ENCODE measurements around the gene SLC22A17.

The SLC22A17 gene

DNA sequence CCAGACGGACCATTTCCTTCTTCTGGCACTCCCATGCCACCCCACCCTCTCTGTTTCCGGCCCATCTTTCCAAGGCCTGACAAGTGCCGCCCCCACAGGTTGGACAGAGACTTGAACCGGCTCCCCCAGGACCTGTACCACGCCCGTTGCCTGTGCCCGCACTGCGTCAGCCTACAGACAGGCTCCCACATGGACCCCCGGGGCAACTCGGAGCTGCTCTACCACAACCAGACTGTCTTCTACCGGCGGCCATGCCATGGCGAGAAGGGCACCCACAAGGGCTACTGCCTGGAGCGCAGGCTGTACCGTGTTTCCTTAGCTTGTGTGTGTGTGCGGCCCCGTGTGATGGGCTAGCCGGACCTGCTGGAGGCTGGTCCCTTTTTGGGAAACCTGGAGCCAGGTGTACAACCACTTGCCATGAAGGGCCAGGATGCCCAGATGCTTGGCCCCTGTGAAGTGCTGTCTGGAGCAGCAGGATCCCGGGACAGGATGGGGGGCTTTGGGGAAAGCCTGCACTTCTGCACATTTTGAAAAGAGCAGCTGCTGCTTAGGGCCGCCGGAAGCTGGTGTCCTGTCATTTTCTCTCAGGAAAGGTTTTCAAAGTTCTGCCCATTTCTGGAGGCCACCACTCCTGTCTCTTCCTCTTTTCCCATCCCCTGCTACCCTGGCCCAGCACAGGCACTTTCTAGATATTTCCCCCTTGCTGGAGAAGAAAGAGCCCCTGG, 23.0 kb upstream of the SLC22A17 start:
- TF ChIP-seq ELF4 (IDR thresholded peaks at IDR 0.05) (no peak), SUZ12 (IDR thresholded peaks at IDR 0.05) (no peak), LEF1 (IDR thresholded peaks at IDR 0.05; ENCODE audit: borderline replicate concordance) (no peak)
- DNase-seq (ENCODE audit: extremely low spot score) = no peak
- ChIA-PET POLR2A (interaction anchor here (2.4 kb wide), 1 partner anchor 54 kb away, joined by 8 read pairs; the partner anchor contains the start of gene PABPN1), CTCF (interaction anchor here (0.7 to 1.1 kb wide), 2 partner anchors 15 to 46 kb away, joined by 3 to 4 read pairs; no protein-coding TSS in a partner anchor)

- CTCF ChIA-PET = no interaction called here
- POLR2A ChIA-PET = no interaction called here
- no peak for DNase-seq (ENCODE audit: extremely low spot score)
- no peak for TF ChIP-seq CTBP1 (IDR thresholded peaks at IDR 0.05; ENCODE audit: borderline replicate concordance)
- TF ChIP-seq L3MBTL2 (conservative IDR thresholded peaks at IDR 0.05) = no peak
- no peak for TF ChIP-seq BHLHE40 (IDR thresholded peaks at IDR 0.05; ENCODE audit: borderline replicate concordance)
- no peak for TF ChIP-seq HDGF (IDR thresholded peaks at IDR 0.05; ENCODE audit: borderline replicate concordance)
- no peak for TF ChIP-seq ZNF384 (IDR thresholded peaks at IDR 0.05)
- TF ChIP-seq PKNOX1 (IDR thresholded peaks at IDR 0.05) = no peak
- TF ChIP-seq FOXM1 (IDR thresholded peaks at IDR 0.05; ENCODE audit: borderline replicate concordance) = no peak
- TF ChIP-seq FOXA1 (IDR thresholded peaks at IDR 0.05) = no peak
- no peak for TF ChIP-seq LEF1 (IDR thresholded peaks at IDR 0.05; ENCODE audit: borderline replicate concordance)
- TF ChIP-seq ARNT (IDR thresholded peaks at IDR 0.05) = no peak
- no peak for TF ChIP-seq TARDBP (IDR thresholded peaks at IDR 0.05)
- no peak for TF ChIP-seq SP1 (IDR thresholded peaks at IDR 0.05)
- no peak for TF ChIP-seq ELF4 (IDR thresholded peaks at IDR 0.05)
- TF ChIP-seq NFRKB (IDR thresholded peaks at IDR 0.05) = no peak
- no peak for TF ChIP-seq FOXK2 (IDR thresholded peaks at IDR 0.05)
- TF ChIP-seq SUZ12 (IDR thresholded peaks at IDR 0.05) = no peak
Measured at GRCh38 chr14:23373041-23373440, 20.4 kb upstream of the SLC22A17 start.

- ChIA-PET CTCF (no interaction called here), POLR2A (no interaction called here)
- TF ChIP-seq BHLHE40 (IDR thresholded peaks at IDR 0.05; ENCODE audit: borderline replicate concordance) (no peak), TARDBP (IDR thresholded peaks at IDR 0.05) (no peak), SP1 (IDR thresholded peaks at IDR 0.05) (no peak), NFRKB (IDR thresholded peaks at IDR 0.05) (no peak), ZNF384 (IDR thresholded peaks at IDR 0.05) (no peak), FOXK2 (IDR thresholded peaks at IDR 0.05) (no peak), ARNT (IDR thresholded peaks at IDR 0.05) (no peak), L3MBTL2 (conservative IDR thresholded peaks at IDR 0.05) (no peak)
- DNase-seq (ENCODE audit: extremely low spot score) = no peak
Measured at GRCh38 chr14:23372509-23372908, 19.8 kb upstream of the SLC22A17 start, which contains the start of gene IL25. IL25 (plus strand) TSS chr14:23372809.

DNA sequence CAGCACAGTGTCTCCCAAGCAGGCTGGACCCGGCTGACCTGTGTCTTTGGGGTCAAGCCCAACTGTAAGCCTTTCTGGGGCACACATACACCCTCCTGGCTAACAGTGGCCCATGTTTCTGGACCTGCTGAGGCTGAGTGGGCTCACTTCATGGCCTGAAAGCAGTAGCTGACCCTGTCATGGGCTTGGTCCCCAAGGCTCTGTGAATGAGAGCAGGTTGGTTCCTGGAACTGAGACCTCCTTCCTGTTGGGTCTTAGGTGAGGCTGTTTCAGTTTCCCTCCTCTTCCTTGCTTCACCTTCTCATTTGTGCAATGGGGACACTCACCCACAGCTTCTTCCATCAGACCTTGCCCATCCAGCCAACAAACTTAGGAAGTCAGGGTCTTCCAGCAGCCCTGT, 19.2 kb upstream of the SLC22A17 start:
- DNase-seq (ENCODE audit: extremely low spot score) = no peak
- TF ChIP-seq ARNT (IDR thresholded peaks at IDR 0.05) (no peak), FOXA1 (IDR thresholded peaks at IDR 0.05) (no peak), FOXK2 (IDR thresholded peaks at IDR 0.05) (no peak), NFRKB (IDR thresholded peaks at IDR 0.05) (no peak), SP1 (IDR thresholded peaks at IDR 0.05) (no peak), HDGF (IDR thresholded peaks at IDR 0.05; ENCODE audit: borderline replicate concordance) (no peak), L3MBTL2 (conservative IDR thresholded peaks at IDR 0.05) (no peak), ZNF384 (IDR thresholded peaks at IDR 0.05) (no peak), BHLHE40 (IDR thresholded peaks at IDR 0.05; ENCODE audit: borderline replicate concordance) (no peak), LEF1 (IDR thresholded peaks at IDR 0.05; ENCODE audit: borderline replicate concordance) (no peak), SUZ12 (IDR thresholded peaks at IDR 0.05) (no peak), CTBP1 (IDR thresholded peaks at IDR 0.05; ENCODE audit: borderline replicate concordance) (no peak), PKNOX1 (IDR thresholded peaks at IDR 0.05) (no peak), FOXM1 (IDR thresholded peaks at IDR 0.05; ENCODE audit: borderline replicate concordance) (no peak), TARDBP (IDR thresholded peaks at IDR 0.05) (no peak), ELF4 (IDR thresholded peaks at IDR 0.05) (no peak)
- CTCF ChIA-PET = no interaction called here
- POLR2A ChIA-PET = no interaction called here

GRCh38 chr14:23370221-23370620, 17.5 kb upstream of the SLC22A17 start:
- POLR2A ChIA-PET = no interaction called here
- CTCF ChIA-PET = interaction anchor here (4.1 kb wide), 1 partner anchor 10 kb away, joined by 18 read pairs; no protein-coding TSS in a partner anchor
- no peak for DNase-seq (ENCODE audit: extremely low spot score)
- TF ChIP-seq FOXM1 (IDR thresholded peaks at IDR 0.05; ENCODE audit: borderline replicate concordance) = no peak
- TF ChIP-seq SUZ12 (IDR thresholded peaks at IDR 0.05) = no peak
- no peak for TF ChIP-seq FOXA1 (IDR thresholded peaks at IDR 0.05)
- no peak for TF ChIP-seq CTBP1 (IDR thresholded peaks at IDR 0.05; ENCODE audit: borderline replicate concordance)
- TF ChIP-seq FOXK2 (IDR thresholded peaks at IDR 0.05) = no peak
- no peak for TF ChIP-seq L3MBTL2 (conservative IDR thresholded peaks at IDR 0.05)
- TF ChIP-seq HDGF (IDR thresholded peaks at IDR 0.05; ENCODE audit: borderline replicate concordance) = no peak
- no peak for TF ChIP-seq ZNF384 (IDR thresholded peaks at IDR 0.05)
- no peak for TF ChIP-seq PKNOX1 (IDR thresholded peaks at IDR 0.05)
- no peak for TF ChIP-seq BHLHE40 (IDR thresholded peaks at IDR 0.05; ENCODE audit: borderline replicate concordance)
- no peak for TF ChIP-seq ARNT (IDR thresholded peaks at IDR 0.05)
- no peak for TF ChIP-seq ELF4 (IDR thresholded peaks at IDR 0.05)
- TF ChIP-seq SP1 (IDR thresholded peaks at IDR 0.05) = no peak
- no peak for TF ChIP-seq TARDBP (IDR thresholded peaks at IDR 0.05)
- TF ChIP-seq NFRKB (IDR thresholded peaks at IDR 0.05) = no peak
- TF ChIP-seq LEF1 (IDR thresholded peaks at IDR 0.05; ENCODE audit: borderline replicate concordance) = no peak

GRCh38 chr14:23366426-23366921, 13.8 kb upstream of the SLC22A17 start:
- CTCF ChIA-PET = interaction anchor here (4.1 kb wide), 1 partner anchor 13 kb away, joined by 18 read pairs; no protein-coding TSS in a partner anchor

More at GRCh38 chr14:23366426-23366921, 13.8 kb upstream of the SLC22A17 start:
- DNase-seq (ENCODE audit: extremely low spot score) = no peak
- TF ChIP-seq FOXA1 (IDR thresholded peaks at IDR 0.05) (no peak), BHLHE40 (IDR thresholded peaks at IDR 0.05; ENCODE audit: borderline replicate concordance) (no peak), CTBP1 (IDR thresholded peaks at IDR 0.05; ENCODE audit: borderline replicate concordance) (no peak), PKNOX1 (IDR thresholded peaks at IDR 0.05) (no peak), TARDBP (IDR thresholded peaks at IDR 0.05) (no peak), FOXK2 (IDR thresholded peaks at IDR 0.05) (no peak), FOXM1 (IDR thresholded peaks at IDR 0.05; ENCODE audit: borderline replicate concordance) (no peak), ZNF384 (IDR thresholded peaks at IDR 0.05) (no peak), HDGF (IDR thresholded peaks at IDR 0.05; ENCODE audit: borderline replicate concordance) (no peak), ELF4 (IDR thresholded peaks at IDR 0.05) (no peak), LEF1 (IDR thresholded peaks at IDR 0.05; ENCODE audit: borderline replicate concordance) (no peak), L3MBTL2 (conservative IDR thresholded peaks at IDR 0.05) (no peak), SUZ12 (IDR thresholded peaks at IDR 0.05) (no peak), SP1 (IDR thresholded peaks at IDR 0.05) (no peak), NFRKB (IDR thresholded peaks at IDR 0.05) (no peak), ARNT (IDR thresholded peaks at IDR 0.05) (no peak)
- POLR2A ChIA-PET = no interaction called here

Data from HEK293T (cell line).